Smooth muscle cell (in vitro differentiated cells): Measurements from ENCODE around the gene TNNT2. TPM values are rescaled to one million over a fixed set of nuclear protein-coding genes. Genes with fewer than 3 reads are reported as not detected.

Experiments
- DNase-seq: peaks from one replicate; lab custom pipeline; 2025; ENCODE audit not compliant: unreplicated experiment; lab: John Stamatoyannopoulos, UW
- H2AFZ ChIP-seq: fragments of 200-600 bp; sonication (generic); 2 replicates; pipeline ENCODE4 v1.6.0; 2016; ENCODE audit warnings: antibody characterized with exemption, low read depth, mild to moderate bottlenecking
- H3F3A ChIP-seq: fragments of 200-600 bp; sonication (generic); 2 replicates; pipeline ENCODE4 v1.6.0; 2017; ENCODE audit warnings: antibody characterized with exemption, low read depth
- H3K27ac ChIP-seq: fragments of 200-600 bp; sonication (generic); 2 replicates; pipeline ENCODE4 v1.5.1; 2016; ENCODE audit warnings: low read depth, mild to moderate bottlenecking
- H3K27me3 ChIP-seq: fragments of 200-600 bp; sonication (generic); 2 replicates; pipeline ENCODE4 v1.6.1; 2016; ENCODE audit warnings: low read depth, mild to moderate bottlenecking
- H3K36me3 ChIP-seq: fragments of 200-600 bp; sonication (generic); 2 replicates; pipeline ENCODE4 v1.5.1; 2016; ENCODE audit warnings: low read depth
- H3K4me1 ChIP-seq: fragments of 200-600 bp; sonication (generic); 2 replicates; pipeline ENCODE4 v1.5.1; 2016; ENCODE audit warnings: low read depth
- H3K4me2 ChIP-seq: fragments of 200-600 bp; sonication (generic); 2 replicates; pipeline ENCODE4 v1.6.0; 2016; ENCODE audit warnings: mild to moderate bottlenecking
- H3K4me3 ChIP-seq: fragments of 200-600 bp; sonication (generic); 2 replicates; pipeline ENCODE4 v1.5.1; 2016; ENCODE audit warnings: mild to moderate bottlenecking
- H3K79me2 ChIP-seq: fragments of 200-600 bp; sonication (generic); 2 replicates; pipeline ENCODE4 v1.6.0; 2016; ENCODE audit warnings: low read depth, mild to moderate bottlenecking
- H3K9ac ChIP-seq: fragments of 200-600 bp; sonication (generic); 2 replicates; pipeline ENCODE4 v1.6.0; 2016; ENCODE audit warnings: low read depth
- H3K9me3 ChIP-seq: fragments of 200-600 bp; sonication (generic); replicated peaks from 2 replicates; pipeline ENCODE4 v1.5.1; 2016; ENCODE audit warnings: low read depth
- H4K20me1 ChIP-seq: fragments of 200-600 bp; sonication (generic); 2 replicates; pipeline ENCODE4 v1.6.0; 2016; ENCODE audit warnings: low read depth
- WGBS: methylation state at CpG from one replicate; pipeline ENCODE4 v1.1.7; 2016; ENCODE audit warnings: low lambda C conversion rate; 5-methylcytosine and 5-hydroxymethylcytosine counted together
- polyA plus RNA-seq: library from polyadenylated mRNA; unstranded; fragments of >200 nt; fragmentation: Nextera tagmentation; extraction: Ambion mirVana; gene quantifications from 2 replicates; pipeline ENCODE4 v1.2.1, GENCODE V29; 2016
- total RNA-seq: library from RNA; depleted of rRNA; stranded (reverse); fragments of >200 nt; gene quantifications from 2 replicates; pipeline ENCODE4 v1.2.3, GENCODE V29; 2014
- TF ChIP-seq, protein P1 (sequence below): fragments of 200-600 bp; sonication (generic); IDR thresholded peaks from 2 replicates; pipeline ENCODE4 v1.5.1; 2017; ENCODE audit warnings: borderline replicate concordance, mild to moderate bottlenecking, antibody characterized with exemption; ENCODE audit not compliant: insufficient read depth, poor library complexity, severe bottlenecking

TNNT2 gene
- total and polyA plus RNA-seq, 2 experiments from 2014 or later: 4.4 to 6.5 TPM

DNA sequence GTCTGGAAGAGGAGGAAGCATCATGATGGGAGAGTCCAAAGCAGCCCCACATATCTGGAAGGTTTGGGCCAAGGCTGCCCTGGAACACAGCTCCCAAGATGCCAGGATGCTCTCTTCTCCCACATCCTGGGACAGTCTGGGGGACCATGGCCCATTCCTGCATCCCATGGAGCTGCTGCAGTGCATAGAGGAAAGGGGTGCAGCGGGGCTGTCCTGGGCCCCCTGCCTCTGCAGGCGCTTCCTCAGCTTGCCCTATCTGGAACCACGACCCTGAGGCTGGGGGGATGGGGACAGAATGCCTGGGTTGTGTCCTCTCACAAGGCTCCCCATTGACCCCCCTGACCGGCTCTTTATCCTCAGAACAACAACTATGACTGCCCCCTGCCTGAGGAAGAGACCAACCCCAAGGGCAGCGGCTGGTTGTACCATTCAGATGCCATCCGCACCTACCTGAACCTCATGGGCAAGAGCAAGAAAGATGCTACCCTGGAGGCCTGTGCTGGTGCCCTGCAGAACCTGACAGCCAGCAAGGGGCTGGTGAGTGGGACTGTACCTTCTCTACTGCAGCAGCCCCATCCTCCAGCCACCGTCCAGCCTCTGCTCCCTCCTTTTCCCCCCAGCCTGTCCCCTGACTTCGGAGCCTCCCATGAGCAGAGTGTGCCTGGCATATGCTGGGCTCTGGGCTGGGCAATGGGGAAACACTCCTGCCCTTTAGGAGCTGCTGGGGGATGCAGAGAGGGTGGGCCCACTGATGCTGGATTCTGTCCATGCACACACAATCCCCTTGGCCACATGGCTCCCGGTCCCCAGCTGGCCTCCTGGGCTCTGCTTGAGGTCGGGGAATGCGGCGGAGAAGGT, 54.6 kb downstream of the TNNT2 start:
- WGBS: 95% methylated on average over 12 of the region's 12 CpGs
- no peak overlapping the region for H3K9ac ChIP-seq
- no peak for DNase-seq
- H3K27me3 ChIP-seq: no peaks in the 10 kb centered on the region
- no peaks in the 10 kb centered on the region for H4K20me1 ChIP-seq
- H3K4me1 ChIP-seq: no peaks in the 10 kb centered on the region
- no peak overlapping the region for H3K4me2 ChIP-seq
- no peak overlapping the region for H3K4me3 ChIP-seq
- no peaks in the 10 kb centered on the region for H3K36me3 ChIP-seq
- no peaks in the 10 kb centered on the region for H3F3A ChIP-seq
- TF ChIP-seq, protein P1, sequence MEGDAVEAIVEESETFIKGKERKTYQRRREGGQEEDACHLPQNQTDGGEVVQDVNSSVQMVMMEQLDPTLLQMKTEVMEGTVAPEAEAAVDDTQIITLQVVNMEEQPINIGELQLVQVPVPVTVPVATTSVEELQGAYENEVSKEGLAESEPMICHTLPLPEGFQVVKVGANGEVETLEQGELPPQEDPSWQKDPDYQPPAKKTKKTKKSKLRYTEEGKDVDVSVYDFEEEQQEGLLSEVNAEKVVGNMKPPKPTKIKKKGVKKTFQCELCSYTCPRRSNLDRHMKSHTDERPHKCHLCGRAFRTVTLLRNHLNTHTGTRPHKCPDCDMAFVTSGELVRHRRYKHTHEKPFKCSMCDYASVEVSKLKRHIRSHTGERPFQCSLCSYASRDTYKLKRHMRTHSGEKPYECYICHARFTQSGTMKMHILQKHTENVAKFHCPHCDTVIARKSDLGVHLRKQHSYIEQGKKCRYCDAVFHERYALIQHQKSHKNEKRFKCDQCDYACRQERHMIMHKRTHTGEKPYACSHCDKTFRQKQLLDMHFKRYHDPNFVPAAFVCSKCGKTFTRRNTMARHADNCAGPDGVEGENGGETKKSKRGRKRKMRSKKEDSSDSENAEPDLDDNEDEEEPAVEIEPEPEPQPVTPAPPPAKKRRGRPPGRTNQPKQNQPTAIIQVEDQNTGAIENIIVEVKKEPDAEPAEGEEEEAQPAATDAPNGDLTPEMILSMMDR: no peak
- no peaks in the 10 kb centered on the region for H3K79me2 ChIP-seq
- H3K27ac ChIP-seq: no peak overlapping the region
- H3K9me3 ChIP-seq: no peaks in the 10 kb centered on the region
- H2AFZ ChIP-seq: no peak overlapping the region

DNA sequence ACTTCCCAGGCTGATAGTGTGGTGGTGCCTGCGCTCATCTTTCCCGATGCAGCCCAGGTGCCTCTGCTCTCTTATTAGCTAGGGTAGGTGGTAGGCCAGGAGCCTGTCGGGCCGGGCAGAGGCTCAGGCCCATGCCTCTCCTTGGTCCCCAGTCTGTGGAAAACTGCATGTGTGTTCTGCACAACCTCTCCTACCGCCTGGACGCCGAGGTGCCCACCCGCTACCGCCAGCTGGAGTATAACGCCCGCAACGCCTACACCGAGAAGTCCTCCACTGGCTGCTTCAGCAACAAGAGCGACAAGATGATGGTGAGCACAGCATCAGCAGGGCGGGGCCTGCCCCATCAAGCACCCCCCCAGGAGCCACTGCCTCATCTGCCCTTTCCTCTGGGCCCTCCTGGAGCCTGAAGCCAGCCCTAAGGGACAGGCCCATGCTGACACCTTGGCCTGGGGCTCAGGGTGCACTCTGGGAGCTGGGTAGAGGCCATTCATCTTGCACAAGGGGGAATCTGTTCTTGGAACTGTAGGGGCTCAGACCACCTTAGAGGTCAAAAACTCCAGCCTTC, 55.6 kb downstream of the TNNT2 start:
- Histone ChIP-seq H4K20me1 (no peaks in the 10 kb centered on the region), H3F3A (no peaks in the 10 kb centered on the region), H3K4me1 (no peaks in the 10 kb centered on the region), H3K36me3 (no peaks in the 10 kb centered on the region), H3K9ac (no peak overlapping the region), H3K4me2 (no peak overlapping the region), H3K9me3 (no peaks in the 10 kb centered on the region), H2AFZ (no peak overlapping the region), H3K27me3 (no peaks in the 10 kb centered on the region), H3K79me2 (no peaks in the 10 kb centered on the region), H3K4me3 (no peak overlapping the region), H3K27ac (no peak overlapping the region)
- TF ChIP-seq, protein P1: no peak
- no peak for DNase-seq
- WGBS: 90% methylated on average over 15 of the region's 15 CpGs

DNA sequence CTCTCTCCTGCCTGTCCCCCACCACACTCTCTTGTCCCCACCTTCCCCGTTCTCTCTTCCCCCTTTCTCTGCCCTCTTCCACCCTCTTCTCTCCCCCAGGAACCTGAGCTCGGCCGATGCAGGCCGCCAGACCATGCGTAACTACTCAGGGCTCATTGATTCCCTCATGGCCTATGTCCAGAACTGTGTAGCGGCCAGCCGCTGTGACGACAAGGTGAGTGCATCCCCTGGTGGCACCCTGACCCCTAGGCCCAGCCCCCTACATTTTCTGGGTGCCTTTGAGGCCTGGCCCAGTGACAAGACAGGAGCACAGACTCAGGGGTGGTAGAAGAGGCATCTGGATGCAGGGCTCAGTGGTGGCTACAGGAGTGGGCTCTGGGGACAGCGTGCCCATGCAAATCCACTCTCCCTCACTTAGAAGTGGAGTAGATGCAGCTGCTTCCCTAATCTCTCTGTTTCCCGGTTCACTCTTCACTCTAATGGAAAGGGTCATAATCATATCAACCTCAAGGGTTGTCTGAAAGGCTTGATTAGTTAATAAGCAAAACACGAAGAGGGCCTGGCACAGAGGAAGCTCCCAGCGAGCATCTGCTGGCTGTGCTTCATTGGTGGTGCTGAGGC, 57.2 kb downstream of the TNNT2 start:
- 95% methylated on average over 11 of the region's 12 CpGs for WGBS
- H3K27ac ChIP-seq: no peak overlapping the region

More for the DNA sequence above, 57.2 kb downstream of the TNNT2 start:
- H3K4me2 ChIP-seq: no peak overlapping the region
- TF ChIP-seq, protein P1: no peak
- no peak overlapping the region for H3K4me3 ChIP-seq
- H3K36me3 ChIP-seq: no peaks in the 10 kb centered on the region
- no peaks in the 10 kb centered on the region for H3K4me1 ChIP-seq
- H2AFZ ChIP-seq: no peak overlapping the region
- H3F3A ChIP-seq: no peaks in the 10 kb centered on the region
- no peaks in the 10 kb centered on the region for H3K79me2 ChIP-seq
- no peaks in the 10 kb centered on the region for H3K9me3 ChIP-seq
- no peaks in the 10 kb centered on the region for H4K20me1 ChIP-seq
- no peaks in the 10 kb centered on the region for H3K27me3 ChIP-seq
- no peak overlapping the region for H3K9ac ChIP-seq
- DNase-seq: no peak
